Measurements from ENCODE around the gene KMT2E.
A peak's percentile ranks its signal among the peaks of the same experiment; 100 is the strongest.

The KMT2E gene

DNA sequence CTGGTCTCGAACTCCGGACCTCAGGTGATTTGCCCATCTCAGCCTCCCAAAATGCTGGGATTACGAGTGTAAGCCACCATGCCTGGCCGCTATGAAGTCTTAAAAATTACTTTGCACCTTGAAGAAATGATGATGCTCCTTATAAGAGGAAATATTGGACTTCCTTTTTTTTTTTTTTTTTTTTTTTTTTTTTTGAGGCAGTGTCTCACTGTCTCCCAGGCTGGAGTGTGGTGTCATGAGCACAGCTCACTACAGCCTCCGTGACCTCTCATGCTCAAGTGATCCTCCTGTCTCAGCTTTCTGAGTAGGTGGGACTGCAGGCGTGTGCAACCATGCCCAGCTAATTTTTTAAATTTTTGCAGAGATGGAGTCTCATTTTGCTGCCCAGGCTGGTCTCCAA, 65.3 kb downstream of the KMT2E start:
- no peak for DNase-seq (ENCODE audit: low read depth)

DNA sequence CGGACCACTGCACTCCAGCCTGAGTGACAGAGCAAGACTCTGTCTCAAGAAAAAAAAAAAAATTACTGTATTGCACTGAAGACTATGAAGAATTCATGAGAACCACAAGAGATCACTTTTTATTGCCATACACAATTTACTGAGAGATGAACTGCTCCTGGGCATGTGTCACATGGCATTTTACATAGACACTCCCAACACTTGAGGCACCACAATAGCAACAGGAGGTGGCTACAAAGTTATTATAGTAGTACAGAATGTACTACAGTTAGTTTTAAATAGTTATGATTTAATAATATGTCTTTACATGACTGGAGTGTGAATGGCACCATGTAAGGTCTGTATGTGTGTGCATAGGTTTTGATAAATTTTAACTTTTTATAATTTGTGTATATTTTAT, 70.6 kb downstream of the KMT2E start:
- no peak for DNase-seq (ENCODE audit: low read depth)

DNA sequence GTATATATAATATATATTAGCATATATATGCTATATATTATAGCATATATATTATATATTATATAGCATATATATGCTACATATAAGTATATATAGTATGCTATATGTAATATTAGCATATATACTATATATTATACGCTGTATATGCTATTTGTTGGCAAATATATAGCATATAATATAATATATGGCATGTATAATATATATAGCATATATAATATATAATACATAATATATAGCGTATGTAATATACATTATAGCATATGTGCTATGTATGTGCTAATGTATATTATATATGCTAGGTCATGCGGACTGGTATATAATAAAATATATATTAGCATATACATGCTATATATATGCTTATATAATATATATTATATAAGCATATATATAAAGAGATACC, 72.8 kb downstream of the KMT2E start:
- no peak for DNase-seq (ENCODE audit: low read depth)

DNA sequence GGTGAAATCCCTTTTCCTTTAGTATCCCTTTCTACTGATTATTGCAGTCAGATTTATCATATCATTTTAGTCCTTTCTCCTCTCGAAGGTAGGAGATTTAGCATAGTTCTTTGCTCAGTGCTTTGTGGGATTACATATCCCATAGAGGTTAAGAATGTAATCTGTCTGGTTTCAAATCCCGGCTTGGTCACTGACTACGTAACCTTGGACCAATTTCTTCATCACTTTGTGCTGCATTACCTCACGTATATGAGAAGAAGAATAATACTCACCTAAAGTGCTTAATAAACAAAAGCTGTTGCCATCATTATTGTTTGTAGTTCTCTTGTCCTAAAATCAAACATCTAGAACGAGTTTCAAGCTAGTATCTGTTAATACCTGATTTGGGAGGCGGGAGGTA, 74.0 kb downstream of the KMT2E start:
- no peak for DNase-seq (ENCODE audit: low read depth)

DNA sequence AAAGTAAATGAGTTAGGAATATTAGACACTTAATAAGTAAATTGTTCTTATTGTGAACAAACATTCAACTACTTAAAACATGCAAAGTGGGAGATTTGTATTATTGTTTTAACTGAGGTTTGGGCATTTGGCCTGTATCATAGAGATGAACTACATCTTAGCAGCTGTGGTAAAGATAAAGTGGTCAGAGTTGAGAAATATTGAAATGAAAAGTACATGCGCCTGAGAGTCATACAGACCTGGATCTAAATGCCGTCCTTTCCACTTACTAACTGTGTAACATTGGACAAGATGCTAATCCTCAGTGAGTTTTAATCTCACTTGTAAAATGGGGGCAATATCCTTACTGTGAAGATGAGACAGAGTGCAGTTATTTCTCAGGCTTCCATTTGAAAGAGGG, 74.5 kb downstream of the KMT2E start:
- DNase-seq (ENCODE audit: low read depth) = no peak

DNA sequence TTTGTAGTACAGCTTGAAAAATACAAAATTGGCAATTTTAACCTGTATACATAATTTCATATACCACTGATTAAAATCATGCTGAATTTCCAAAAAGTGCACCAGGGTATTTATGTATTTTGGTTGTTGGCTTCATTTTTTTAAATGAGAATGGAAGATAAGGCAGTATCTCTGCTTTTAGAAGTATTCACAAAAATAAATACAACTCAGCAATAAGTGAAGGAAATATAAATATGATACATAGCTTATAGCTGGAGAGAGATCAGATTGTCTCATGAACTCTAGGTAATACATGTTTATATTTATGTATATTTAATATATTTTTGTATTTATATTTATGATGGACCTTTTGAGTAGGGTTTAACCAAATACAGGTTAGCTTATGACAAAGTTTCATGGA, 81.0 kb downstream of the KMT2E start:
- no peak for DNase-seq (ENCODE audit: low read depth)

DNA sequence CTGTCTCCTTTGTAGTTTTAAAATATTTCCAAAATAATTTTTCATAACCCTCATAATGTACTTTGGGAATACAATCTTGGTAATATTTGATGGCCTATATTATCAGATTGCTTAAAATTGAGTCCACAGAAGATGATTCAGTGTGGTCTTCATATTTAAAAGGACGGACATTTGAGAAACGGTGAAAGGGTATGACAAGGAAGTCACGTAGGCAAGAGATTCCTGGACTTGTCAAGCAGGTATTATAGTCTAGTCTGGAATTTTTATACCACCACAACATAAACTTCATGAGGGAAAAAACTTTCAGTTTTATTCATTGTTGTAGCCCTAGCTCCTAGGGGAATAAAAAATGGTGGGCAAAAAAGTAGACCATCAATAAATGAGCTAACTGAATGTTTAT, 82.3 kb downstream of the KMT2E start:
- no peak for DNase-seq (ENCODE audit: low read depth)

DNA sequence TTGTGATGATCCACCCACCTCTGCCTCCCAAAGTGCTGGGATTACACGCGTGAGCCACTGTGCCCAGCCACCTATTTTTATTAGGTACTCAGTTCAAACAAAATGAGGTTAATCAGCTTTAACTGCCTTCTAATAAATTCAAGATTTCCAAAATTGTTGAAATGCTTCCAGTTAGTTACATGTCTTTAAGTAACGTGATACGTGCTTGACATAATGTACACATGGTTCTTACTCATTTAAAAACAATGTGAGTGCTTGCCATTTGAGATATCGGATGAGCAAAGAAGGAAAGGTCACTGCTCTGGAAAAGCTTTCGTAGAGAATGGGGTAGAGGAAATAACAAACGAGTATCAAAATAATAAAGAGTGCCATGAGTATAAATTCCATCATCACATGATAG, 83.6 kb downstream of the KMT2E start:
- peak; percentile 48 for DNase-seq (ENCODE audit: low read depth)

DNA sequence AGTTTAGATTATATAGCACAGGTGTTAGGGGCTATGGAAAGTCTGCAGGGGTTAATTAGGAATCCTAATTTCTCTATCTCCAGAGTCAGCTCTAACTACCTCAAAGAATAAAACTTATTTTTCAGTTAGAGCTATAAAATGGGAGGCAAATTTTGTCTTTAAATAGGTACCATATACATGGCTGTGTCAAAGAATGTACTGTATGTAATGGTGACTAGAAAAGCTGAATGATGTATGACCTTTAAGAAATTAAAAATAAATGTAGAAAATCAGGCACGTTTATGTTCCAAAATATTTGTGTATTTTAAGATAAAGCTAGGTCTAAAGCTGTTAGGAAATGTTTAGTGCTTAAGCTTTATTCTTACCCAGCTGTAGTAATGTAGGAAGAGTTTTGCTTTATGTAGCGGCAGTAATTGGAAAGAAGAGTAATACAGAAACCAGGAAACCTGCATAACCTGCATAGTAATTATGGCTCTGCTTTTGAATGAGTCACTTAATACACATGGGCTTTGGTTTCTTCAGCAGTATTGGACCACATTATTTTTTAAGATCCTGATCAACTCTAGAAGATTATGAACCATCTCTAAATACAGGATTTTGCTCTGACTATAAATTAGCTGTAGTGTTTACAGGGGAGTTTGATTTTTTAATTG, 85.0 kb downstream of the KMT2E start:
- no peak for DNase-seq (ENCODE audit: low read depth)

DNA sequence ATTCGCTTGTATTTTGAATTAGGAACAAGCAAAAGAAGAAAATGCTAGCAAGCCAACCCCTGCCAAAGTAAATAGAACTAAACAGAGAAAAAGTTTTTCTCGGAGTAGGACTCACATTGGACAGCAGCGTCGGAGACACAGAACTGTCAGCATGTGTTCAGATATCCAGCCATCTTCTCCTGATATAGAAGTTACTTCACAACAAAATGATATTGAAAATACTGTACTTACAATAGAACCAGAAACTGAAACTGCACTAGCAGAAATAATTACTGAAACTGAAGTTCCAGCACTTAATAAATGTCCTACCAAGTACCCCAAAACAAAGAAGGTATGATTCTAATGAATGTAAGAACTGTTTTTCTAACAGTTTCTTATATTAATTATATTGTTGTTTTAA, 87.9 kb downstream of the KMT2E start:
- no peak for DNase-seq (ENCODE audit: low read depth)

DNA sequence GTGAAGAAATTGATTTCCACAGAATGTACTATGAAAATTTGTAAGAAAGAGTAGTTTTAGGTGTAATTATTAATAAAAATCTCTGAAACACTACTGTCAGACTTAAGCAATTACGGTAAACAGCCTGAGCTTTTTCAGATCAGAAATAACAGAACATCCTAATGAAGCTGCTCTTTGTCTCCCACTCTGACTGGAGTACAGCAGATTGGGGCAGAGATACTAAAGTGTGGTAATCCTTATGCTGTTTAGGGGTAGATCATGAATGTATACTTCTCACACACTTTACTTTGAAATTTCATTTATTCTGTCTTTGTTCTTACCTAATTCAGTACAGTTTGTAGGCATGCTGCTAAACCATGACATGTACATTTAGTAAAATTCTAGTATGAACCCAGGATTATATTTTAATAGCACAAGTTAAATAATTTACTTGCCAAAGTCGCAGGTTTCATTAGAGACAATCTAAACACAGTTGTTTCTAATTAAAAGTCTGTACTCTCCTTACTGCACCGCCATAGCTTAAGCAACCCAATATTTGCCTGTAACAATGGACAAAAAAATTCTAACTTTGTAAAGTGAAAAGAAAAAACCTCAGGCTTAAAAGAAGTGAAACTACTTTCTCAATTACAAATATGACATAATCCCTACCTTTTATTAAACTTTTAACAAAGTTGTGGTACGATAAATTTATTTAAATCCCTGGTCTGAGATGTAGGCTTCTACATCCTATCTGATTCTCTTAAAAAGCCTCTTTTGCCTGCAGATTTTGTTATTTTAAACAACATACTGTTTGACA, 88.8 kb downstream of the KMT2E start:
- no peak for DNase-seq (ENCODE audit: low read depth)

DNA sequence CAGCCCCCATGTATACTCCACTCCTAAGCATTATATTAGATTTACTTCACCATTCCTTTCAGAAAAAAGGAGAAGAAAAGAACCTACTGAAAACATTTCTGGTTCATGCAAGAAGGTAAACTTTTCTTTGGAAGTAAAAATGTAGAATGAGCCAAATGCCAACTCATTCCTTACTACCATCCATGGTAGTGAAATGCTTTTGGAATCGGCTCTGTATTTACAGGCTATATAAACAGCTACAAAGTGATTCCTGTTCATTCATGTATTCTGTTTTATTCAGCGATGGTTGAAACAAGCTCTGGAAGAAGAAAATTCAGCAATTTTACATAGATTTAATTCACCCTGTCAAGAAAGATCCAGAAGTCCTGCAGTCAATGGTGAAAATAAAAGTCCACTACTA, 91.6 kb downstream of the KMT2E start:
- no peak for DNase-seq (ENCODE audit: low read depth)

DNA sequence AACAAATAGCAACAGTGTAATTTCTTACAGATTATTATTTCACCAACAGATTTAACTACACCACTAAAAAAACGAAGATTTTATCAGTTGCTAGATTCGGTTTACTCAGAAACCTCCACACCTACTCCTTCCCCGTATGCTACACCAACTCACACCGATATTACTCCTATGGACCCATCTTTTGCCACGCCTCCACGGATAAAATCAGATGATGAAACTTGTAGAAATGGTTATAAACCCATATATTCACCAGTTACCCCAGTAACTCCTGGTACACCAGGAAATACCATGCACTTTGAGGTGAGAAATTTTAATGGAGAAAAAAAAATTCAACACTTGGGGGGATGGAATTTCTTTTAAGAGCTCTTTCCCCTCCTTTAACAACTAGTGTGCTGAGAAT, 92.5 kb downstream of the KMT2E start:
- no peak for DNase-seq (ENCODE audit: low read depth)

DNA sequence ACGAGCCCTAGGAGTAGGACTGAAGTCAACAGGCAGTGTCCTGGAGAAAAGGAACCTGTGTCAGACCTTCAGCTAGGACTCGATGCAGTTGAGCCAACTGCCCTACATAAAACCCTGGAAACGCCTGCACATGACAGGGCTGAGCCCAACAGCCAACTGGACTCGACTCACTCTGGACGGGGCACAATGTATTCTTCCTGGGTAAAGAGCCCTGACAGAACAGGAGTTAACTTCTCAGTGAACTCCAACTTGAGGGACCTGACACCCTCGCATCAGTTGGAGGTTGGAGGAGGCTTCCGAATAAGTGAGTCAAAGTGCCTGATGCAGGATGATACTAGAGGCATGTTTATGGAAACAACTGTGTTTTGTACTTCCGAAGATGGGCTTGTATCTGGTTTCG, 93.5 kb downstream of the KMT2E start:
- DNase-seq (ENCODE audit: low read depth) = no peak

DNA sequence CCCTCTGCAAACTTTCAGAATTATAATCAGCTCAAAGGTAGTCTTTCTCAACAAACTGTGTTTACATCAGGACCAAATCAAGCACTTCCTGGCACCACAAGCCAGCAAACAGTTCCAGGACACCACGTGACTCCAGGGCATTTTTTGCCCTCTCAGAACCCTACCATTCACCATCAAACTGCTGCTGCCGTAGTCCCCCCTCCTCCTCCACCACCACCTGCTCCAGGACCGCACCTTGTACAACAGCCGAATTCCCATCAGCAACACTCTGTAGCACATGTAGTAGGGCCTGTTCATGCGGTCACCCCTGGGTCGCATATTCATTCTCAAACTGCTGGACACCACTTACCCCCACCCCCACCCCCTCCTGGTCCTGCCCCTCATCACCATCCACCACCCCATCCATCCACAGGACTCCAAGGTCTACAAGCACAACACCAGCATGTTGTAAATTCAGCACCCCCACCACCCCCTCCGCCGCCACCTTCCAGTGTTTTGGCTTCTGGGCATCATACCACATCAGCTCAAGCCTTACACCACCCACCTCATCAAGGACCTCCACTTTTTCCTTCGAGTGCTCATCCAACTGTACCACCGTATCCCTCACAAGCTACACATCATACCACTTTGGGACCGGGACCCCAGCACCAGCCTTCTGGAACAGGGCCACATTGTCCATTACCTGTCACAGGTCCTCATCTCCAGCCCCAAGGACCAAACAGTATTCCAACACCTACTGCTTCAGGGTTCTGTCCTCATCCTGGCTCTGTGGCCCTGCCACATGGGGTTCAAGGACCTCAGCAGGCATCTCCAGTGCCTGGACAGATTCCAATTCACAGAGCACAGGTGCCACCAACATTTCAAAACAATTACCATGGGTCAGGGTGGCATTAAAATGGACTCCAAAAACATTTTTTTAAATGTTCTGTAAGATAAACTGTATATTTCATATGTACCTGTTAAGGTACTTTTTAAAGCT, 98.7 kb downstream of the KMT2E start:
- DNase-seq (ENCODE audit: low read depth) = no peak

DNA sequence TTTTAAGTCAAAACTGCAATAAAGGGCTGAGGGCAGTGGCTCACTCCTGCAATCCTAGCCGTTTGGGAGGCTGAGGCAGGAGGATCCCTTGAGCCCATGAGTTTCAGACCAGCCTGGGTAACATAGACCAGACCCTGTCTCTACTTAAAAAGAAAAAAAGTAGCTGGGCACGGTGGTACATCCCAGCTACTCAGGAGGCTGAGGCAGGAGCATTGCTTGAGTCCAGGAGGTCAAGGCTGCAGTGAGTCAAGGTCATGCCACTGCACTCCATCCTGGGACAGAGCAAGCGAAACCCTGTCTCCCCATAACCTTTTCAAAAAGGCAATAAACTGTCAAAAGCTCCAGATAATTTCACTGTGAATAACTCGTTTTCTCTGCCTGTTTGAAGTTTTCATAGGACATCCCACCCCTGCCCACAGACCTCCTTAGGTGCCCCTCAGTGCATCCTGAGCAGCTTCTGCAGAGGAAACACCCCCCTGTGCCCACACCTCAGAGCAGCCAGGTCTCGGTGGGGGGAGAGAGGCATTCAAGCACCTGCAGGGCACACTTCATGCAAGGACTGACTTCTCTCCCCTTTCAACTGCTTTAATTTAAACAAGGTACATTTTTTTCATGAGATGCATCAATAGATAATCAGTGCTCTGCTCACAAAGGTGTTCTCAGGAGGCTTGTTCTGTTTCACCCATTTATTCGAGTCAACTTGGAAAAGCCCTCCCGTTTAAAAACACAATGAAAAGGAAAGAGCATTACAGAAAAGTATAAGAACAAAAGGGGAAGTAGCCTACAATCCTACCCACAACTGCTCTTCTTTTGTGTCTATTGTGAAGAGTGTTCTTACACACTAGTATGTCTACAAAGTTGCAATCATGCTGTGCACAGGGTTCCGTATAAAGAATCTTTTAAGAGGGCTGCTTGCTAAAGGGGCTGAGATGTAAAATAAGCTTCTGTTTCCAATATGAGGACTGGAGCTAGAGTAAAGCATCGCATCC, 104.9 kb downstream of the KMT2E start:
- no peak for DNase-seq (ENCODE audit: low read depth)

DNA sequence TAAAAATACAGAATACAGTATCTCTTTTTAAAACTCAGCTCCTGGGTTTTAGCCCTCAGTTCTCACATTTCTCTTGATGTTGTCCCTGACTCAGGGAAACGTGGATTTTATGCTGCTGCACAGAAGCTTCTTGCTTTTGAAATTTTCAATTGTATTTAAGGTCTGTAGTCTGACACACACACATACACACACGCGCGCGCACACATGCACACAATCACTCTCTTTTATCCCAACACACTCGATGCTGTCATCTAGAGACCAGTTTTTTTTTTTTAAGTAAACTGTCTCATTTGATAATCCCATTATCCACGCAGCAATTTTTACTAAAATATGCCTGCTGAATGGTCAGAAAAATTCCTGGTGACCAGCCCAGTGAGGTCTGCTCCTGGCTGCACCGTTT, 108.6 kb downstream of the KMT2E start:
- DNase-seq (ENCODE audit: low read depth) = no peak

DNA sequence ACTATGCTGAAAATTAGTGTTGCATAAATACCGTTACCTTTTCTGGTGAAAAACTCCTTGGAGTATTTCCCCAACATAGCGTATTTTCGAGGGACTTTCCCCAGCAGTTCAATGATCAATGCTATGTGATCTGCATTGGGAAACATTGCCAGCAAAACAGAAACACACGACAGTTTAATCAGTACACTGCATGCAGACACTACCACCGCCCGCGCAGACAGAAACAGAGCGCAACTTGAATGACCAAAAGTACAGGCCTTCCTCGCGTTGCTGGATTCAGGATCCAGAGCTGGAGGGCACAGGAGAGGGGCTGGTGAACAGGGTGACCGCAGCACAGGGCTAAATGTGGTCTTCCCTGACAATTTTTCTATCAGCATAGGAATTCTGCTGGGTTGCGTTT, 111.7 kb downstream of the KMT2E start:
- no peak for DNase-seq (ENCODE audit: low read depth)

DNA sequence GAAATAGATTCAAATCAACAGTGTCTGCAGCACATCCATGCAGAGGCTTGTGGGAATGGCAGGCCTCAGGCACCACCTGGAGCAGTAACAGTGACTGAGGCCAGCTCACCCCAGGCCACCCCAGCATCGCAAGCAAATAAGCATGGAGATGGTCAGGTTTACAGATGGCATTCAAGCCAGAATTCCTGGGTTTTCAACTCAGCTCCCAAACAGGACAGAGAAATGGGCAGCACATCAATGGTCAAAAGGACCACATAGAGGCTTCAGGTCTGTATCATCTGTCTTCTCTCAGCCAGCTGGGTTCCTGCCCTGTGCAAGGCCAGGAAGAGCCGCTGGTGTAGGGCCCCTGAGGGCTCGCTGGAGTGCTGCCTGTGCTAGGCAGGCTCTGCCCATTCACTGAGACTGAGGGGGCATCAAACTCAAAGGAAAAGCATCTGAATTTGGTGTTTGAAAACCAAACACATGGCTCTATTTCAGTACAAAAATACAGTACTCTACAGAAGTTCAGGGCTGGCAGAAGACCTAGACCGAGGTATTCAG, 112.5 kb downstream of the KMT2E start:
- no peak for DNase-seq (ENCODE audit: low read depth)

DNA sequence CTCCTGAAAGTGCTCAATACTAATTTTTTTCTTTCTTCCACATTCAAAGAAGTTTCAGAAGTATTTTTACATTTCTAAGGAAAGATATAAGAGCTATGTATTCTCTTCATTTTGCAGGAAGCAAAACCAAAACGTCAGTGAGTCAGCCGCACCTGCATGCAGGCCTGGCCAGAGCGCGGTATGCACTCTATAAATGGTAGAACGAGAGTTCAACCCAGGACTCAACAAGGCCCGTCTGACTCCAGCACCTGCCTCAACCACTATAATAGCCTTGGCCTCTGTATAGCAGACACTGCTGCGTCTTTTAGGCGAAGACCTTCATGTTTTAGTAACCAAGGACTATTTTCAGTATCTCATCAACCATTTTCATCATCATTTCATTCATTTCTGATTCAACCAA, 113.2 kb downstream of the KMT2E start:
- no peak for DNase-seq (ENCODE audit: low read depth)

DNA sequence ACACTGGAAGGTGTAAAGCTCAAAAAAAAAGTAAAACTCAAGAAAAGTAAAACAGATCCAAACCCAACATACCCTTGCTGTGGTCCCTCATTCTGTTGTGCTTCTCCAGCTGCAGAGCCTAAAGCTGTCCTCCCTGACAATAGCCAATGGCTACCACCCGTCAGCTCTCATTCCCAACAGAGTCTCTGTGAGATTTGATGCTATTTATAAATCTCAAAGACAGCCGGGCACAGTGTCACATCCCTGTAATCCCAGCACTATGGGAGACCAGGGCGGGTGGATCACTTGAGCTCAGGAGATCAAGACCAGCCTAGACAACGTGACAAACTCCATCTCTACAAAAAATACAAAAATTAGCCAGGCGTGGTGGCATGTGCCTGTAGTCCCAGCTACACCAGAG, 116.0 kb downstream of the KMT2E start:
- no peak for DNase-seq (ENCODE audit: low read depth)

Data from HS-27A (cell line).